ENCODE data around the gene NEURL2. TPM values are rescaled to one million over a fixed set of nuclear protein-coding genes. Genes with fewer than 3 reads are reported as not detected.
"Not testable (repeated sequence)": the region's sequence is repeated elsewhere in the genome, so short reads cannot be mapped to it uniquely, and the experiment has no call there.

NEURL2 gene
- total RNA-seq, 1 experiment from 2014 or later = 5.2 TPM

GRCh38 chr20:45905505-45906079 lies 14.6 kb upstream of the NEURL2 start:
- in situ Hi-C loops (cut with HindIII; ENCODE audit: low pct_unique_long_range_greater_than_20kb, low sequenced_read_pairs) = no loop called here
- peak; percentile 35 for DNase-seq (ENCODE audit: low read depth)

- no peak for DNase-seq (ENCODE audit: low read depth)
- in situ Hi-C loops (cut with HindIII; ENCODE audit: low pct_unique_long_range_greater_than_20kb, low sequenced_read_pairs) = no loop called here
These were observed 13.8 kb upstream of the NEURL2 start for GRCh38 chr20:45904583-45905504.

GRCh38 chr20:45902199-45902701 lies 11.2 kb upstream of the NEURL2 start:
- in situ Hi-C loops (cut with HindIII; ENCODE audit: low pct_unique_long_range_greater_than_20kb, low sequenced_read_pairs) = no loop called here
- no peak for DNase-seq (ENCODE audit: low read depth)

GRCh38 chr20:45901332-45901731 lies 10.3 kb upstream of the NEURL2 start:
- DNase-seq (ENCODE audit: low read depth); in situ Hi-C loops (cut with HindIII; ENCODE audit: low pct_unique_long_range_greater_than_20kb, low sequenced_read_pairs): not testable (repeated sequence)

GRCh38 chr20:45899046-45899835 lies 8.2 kb upstream of the NEURL2 start:
- in situ Hi-C loops (cut with HindIII; ENCODE audit: low pct_unique_long_range_greater_than_20kb, low sequenced_read_pairs) = no loop called here
- DNase-seq (ENCODE audit: low read depth) = no peak

GRCh38 chr20:45898285-45898684 lies 7.3 kb upstream of the NEURL2 start:
- in situ Hi-C loops (cut with HindIII; ENCODE audit: low pct_unique_long_range_greater_than_20kb, low sequenced_read_pairs) = no loop called here
- DNase-seq (ENCODE audit: low read depth) = no peak

GRCh38 chr20:45897692-45898091 lies 6.7 kb upstream of the NEURL2 start:
- no peak for DNase-seq (ENCODE audit: low read depth)
- in situ Hi-C loops (cut with HindIII; ENCODE audit: low pct_unique_long_range_greater_than_20kb, low sequenced_read_pairs) = no loop called here

GRCh38 chr20:45897289-45897688 lies 6.3 kb upstream of the NEURL2 start:
- DNase-seq (ENCODE audit: low read depth) = no peak
- in situ Hi-C loops (cut with HindIII; ENCODE audit: low pct_unique_long_range_greater_than_20kb, low sequenced_read_pairs) = no loop called here

- in situ Hi-C loops (cut with HindIII; ENCODE audit: low pct_unique_long_range_greater_than_20kb, low sequenced_read_pairs) = no loop called here
- no peak for DNase-seq (ENCODE audit: low read depth)
These were observed 5.7 kb upstream of the NEURL2 start for GRCh38 chr20:45896641-45897161.

- no peak for DNase-seq (ENCODE audit: low read depth)
- in situ Hi-C loops (cut with HindIII; ENCODE audit: low pct_unique_long_range_greater_than_20kb, low sequenced_read_pairs) = no loop called here
These were observed 3.8 kb upstream of the NEURL2 start for GRCh38 chr20:45894797-45895196.

GRCh38 chr20:45893831-45894230 lies 2.8 kb upstream of the NEURL2 start:
- no peak for DNase-seq (ENCODE audit: low read depth)
- in situ Hi-C loops (cut with HindIII; ENCODE audit: low pct_unique_long_range_greater_than_20kb, low sequenced_read_pairs) = no loop called here

- no peak for DNase-seq (ENCODE audit: low read depth)
- in situ Hi-C loops (cut with HindIII; ENCODE audit: low pct_unique_long_range_greater_than_20kb, low sequenced_read_pairs) = no loop called here
These were observed 2.0 kb upstream of the NEURL2 start for GRCh38 chr20:45892828-45893500.

GRCh38 chr20:45892049-45892825 lies 1.2 kb upstream of the NEURL2 start:
- DNase-seq (ENCODE audit: low read depth) = peak; percentile 53
- in situ Hi-C loops (cut with HindIII; ENCODE audit: low pct_unique_long_range_greater_than_20kb, low sequenced_read_pairs) = no loop called here

GRCh38 chr20:45890077-45890984 lies 677 bp downstream of the NEURL2 start:
- in situ Hi-C loops (cut with HindIII; ENCODE audit: low pct_unique_long_range_greater_than_20kb, low sequenced_read_pairs) = no loop called here
- DNase-seq (ENCODE audit: low read depth) = no peak

GRCh38 chr20:45888681-45889080 lies 2.3 kb downstream of the NEURL2 start:
- in situ Hi-C loops (cut with HindIII; ENCODE audit: low pct_unique_long_range_greater_than_20kb, low sequenced_read_pairs) = no loop called here
- no peak for DNase-seq (ENCODE audit: low read depth)

GRCh38 chr20:45887346-45887715 lies 3.7 kb downstream of the NEURL2 start, which contains the start of gene SPATA25:
TSS of gene SPATA25 (minus strand) at chr20:45887622. CDS start at chr20:45887590, 32 bp downstream.
- DNase-seq (ENCODE audit: low read depth) = no peak
- in situ Hi-C loops (cut with HindIII; ENCODE audit: low pct_unique_long_range_greater_than_20kb, low sequenced_read_pairs) = no loop called here

All from Caki2 (cell line).